GM08714 (cell line): Measurements from ENCODE around the gene BTNL8.
A peak's percentile ranks its signal among the peaks of the same experiment; 100 is the strongest.

Experiments
- H3K4me3 ChIP-seq: fragments of 200-500 bp; sonication (Bioruptor generic); 2 replicates; pipeline ENCODE4 v1.5.1; 2014; ENCODE audit warnings: mild to moderate bottlenecking, low read length, inconsistent platforms
- ZNF274 ChIP-seq: IDR thresholded peaks from 2 replicates; pipeline ENCODE4 v1.6.1; 2012; ENCODE audit warnings: mild to moderate bottlenecking, low read depth, low read length

Gene BTNL8, protein sequence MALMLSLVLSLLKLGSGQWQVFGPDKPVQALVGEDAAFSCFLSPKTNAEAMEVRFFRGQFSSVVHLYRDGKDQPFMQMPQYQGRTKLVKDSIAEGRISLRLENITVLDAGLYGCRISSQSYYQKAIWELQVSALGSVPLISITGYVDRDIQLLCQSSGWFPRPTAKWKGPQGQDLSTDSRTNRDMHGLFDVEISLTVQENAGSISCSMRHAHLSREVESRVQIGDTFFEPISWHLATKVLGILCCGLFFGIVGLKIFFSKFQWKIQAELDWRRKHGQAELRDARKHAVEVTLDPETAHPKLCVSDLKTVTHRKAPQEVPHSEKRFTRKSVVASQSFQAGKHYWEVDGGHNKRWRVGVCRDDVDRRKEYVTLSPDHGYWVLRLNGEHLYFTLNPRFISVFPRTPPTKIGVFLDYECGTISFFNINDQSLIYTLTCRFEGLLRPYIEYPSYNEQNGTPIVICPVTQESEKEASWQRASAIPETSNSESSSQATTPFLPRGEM

DNA sequence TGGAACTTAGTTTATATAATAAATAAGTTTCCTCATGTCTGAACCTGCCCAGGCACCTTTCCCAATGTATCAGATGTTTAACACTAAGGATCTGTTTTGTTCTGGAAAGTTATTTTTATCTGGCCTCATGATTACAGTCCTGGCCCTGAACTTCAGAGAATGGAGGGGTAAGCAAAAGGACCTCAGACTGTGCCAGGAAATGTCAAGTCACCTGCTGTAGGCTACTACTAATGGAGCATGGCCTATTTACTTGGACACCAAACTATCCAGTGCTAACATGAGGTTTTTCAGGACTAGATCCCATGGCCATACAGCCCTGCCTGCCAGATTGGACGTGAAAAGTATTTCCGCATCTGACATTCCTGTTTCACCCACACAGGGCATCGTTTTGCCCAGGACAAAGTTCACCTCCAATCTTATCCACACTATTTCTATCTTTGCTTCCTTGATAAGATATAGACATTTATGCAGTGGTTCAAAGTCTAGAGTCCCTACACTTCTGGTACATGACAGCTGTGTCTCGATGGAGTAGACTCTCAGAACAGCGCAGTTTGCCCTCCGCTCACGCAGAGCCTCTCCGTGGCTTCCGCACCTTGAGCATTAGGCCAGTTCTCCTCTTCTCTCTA, at the start of gene BTNL8:
Gene BTNL8 (plus strand): TSS at position 539 of the 626 bp plus-strand sequence. CDS start 152 bp downstream, outside the sequence.
- no peak within 1 kb of the TSS for H3K4me3 ChIP-seq
- no peak for TF ChIP-seq ZNF274

DNA sequence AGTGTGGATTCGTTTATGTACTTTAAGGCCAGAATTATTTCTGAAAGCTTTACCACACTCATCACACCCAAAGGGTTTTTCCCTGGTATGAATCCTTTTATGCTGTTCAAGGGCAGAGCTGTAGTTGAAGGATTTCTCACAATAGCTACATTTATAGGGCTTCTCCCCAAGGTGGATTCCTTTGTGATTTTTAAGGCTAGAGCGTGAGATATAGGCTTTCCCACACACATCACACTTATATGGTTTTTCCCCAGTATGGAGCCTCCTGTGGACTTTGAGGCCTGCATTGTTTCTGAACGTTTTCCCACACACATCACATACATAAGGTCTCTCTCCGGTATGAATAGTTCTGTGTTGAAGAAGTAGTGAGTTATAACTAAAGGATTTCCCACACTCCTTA, 49.1 kb upstream of the BTNL8 start:
- no peak for TF ChIP-seq ZNF274
- H3K4me3 ChIP-seq: no peak overlapping the region

DNA sequence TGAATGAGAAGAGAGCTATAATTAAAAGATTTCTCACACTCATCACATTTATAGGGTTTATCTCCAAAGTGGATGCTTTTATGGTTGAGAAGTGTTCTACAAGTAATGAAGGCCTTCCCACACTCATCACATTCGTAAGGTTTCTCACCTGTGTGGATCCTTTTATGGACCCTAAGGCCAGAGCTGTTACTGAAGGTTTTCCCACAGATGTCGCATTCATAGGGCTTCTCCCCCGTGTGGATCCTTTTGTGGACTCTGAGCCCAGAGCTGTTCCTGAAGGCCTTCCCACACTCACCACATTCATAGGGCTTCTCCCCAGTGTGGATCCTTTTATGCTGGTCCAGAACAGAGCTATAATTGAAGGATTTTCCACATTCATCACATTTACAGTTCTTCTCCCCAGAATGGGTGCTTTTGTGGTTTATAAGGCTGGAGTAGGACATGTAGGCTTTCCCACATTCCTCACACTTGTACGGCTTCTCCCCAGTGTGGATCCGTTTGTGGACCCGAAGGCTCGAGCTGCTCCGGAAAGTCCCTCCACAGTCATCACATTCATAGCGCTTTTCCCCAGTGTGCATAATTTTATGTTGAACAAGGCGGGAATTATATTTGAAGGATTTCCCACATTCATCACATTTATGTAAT, 48.4 kb upstream of the BTNL8 start:
- H3K4me3 ChIP-seq: no peak overlapping the region
- no peak for TF ChIP-seq ZNF274

DNA sequence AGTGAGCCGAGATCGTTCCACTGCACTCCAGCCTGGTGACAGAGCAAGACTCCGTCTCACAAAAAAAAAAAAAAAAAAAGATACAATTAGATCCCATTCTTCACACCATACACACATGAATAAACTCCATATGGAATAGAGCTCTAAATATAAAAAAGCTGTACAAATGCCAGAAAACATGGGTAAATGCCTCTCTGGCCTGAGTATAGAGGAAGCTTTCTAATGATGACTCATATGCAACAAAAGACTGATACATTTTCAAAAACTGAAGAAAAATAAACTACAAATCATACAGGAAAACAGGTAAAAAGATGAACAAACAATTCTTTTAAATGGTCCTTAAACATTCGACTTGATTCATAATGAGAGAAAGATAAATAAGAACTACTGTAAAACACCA, 46.5 kb upstream of the BTNL8 start:
- H3K4me3 ChIP-seq: no peak overlapping the region

DNA sequence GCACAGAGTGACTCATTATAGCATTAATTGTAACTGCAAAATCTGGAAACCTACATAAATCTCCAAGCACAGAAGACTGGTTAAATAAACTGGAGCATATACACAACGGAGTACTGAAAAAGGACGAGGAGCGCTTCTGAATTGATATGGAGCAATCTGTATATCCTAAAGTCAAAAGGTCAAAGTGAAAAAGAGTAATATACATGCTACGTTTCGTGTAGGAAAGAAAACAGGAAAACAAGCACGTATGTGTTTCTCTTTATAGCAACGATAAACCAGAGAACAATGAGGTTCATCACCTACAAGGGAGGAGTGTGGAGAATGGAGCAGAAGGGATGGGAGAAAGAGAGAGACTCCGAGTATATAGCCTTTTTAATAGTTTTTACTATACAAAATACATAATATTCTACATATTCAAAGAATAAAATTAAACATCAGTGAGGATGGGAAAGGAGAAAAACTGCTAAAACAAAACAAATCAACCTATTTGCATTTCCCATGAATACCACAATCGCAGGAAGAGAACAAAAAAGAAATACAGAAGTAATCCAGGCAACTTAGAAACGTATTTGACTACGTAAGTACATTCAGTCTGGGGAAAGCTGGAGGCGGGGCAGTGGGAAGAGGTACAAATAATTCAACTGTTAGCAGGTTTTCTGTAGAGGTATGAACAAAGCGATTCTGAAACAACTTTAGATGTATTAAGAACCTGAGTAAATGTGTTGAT, 45.7 kb upstream of the BTNL8 start:
- no peak for TF ChIP-seq ZNF274
- no peak overlapping the region for H3K4me3 ChIP-seq

More for the DNA sequence above, 46.5 kb upstream of the BTNL8 start:
- no peak for TF ChIP-seq ZNF274

DNA sequence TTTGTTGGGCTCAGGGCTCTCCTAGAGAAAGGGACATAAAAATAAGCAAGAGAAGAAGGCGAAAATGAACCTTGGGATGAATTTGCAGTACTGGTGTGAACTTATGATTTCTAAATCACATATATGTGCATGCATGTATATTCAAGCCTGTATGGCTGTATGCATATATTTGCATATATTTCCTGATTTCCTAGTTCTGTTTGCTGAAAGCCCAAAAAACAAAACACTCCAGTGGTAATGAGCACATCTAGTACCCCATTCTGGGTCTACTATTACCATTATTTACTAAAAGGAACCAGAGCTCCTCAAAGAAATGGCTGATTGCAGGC, 45.1 kb upstream of the BTNL8 start:
- TF ChIP-seq ZNF274: no peak

DNA sequence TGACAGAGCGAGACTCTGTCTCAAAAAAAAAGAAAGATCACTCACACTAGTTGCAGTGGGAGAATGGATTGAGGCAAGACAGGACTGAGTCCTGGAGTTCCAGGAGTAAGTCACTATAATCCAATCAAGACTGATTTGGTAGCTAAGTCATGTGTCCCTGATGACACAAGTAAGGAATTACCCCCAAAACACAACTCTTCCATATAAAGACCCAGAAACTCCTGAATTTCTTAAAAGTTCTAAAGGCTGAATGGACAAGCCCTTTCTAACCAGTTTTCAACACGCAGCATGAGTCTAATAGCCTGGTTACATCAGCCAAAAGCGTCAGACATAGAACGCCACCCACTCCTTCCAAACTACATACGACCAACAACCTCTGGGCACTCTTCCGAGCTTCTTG, 40.4 kb upstream of the BTNL8 start:
- TF ChIP-seq ZNF274: no peak
- H3K4me3 ChIP-seq: no peak overlapping the region

More for the DNA sequence above, 45.1 kb upstream of the BTNL8 start:
- no peak overlapping the region for H3K4me3 ChIP-seq

DNA sequence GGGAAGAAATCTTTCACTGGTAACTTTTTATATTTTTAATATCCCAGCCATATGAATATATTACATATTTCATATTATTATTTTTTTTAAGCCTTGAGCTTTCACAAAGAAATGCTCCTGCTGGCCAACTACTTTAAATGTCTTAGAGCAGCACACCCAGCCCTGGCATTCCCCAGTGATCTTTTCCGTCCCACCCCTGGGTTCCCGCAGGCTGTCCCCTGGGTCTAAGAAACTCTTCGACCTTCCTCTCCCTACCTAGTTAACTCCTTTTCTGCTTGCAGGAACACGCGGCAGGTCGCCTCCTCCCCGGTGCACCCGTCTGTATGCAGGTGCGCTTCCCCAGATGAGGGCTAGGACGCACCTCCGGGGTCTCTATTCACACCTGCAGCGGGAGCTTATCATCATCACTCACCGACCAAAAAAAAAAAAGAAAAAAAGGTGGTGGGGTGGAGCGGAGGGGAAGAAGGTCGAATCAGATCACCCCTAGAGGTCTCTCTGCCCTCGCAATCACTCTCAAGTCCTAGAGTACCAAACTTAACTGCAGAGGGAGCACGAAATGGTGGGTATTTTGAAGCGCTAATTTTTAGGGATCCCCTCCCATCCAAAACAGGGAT, 38.6 kb upstream of the BTNL8 start:
- no peak for TF ChIP-seq ZNF274
- peak overlapping the region; percentile 91 for H3K4me3 ChIP-seq

DNA sequence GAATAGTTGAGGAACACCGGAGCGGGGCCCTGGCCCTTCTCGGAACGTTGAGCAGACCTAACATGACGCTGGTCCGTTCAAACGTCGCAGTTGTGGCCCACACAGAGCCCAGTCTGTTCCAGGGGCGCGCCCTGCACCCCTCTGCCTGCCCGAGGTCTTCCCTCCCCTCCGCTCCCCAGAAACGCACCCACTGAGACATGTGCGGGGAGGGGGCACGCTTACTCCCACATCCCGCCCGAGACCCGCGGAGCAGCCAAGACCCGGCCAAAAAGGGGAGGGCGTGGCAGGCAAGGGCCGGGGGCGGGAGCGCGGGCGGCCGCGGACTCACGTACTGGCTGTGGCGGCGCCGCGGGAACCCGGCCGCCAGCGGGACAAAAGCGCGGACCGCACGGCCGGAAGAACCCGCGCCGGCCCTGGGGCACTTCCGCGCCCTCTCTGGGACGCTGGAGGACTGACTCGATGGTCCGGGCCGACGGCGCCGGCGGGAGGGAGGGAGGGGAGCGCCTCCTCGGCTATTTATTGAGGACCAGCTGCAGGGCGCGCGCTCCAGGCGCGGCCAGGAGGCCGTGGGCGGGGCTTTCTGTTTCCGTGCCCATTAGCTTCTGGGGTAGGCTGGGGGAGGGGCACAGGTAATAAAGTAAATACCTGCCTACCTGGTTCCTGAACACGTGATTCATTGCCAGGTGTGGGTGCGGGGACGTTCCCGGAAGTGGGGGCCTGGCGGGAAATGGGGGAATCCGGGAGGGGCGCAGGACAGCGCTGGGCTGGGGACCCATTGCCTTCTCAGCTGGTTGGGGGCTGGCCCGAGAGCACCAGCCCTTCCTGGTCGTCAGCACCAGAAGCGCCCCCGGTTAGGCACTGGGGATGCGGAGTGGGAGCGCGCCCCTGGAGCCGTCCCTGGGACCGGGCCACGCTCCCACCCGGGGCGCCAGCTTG, 37.8 kb upstream of the BTNL8 start, which contains the start of gene ZFP62:
Gene ZFP62 (minus strand): TSS at position 390 of the 936 bp plus-strand sequence. CDS start 57 bp downstream, at position 333.
- TF ChIP-seq ZNF274: no peak
- H3K4me3 ChIP-seq: peak within 1 kb of the TSS; percentile 91

DNA sequence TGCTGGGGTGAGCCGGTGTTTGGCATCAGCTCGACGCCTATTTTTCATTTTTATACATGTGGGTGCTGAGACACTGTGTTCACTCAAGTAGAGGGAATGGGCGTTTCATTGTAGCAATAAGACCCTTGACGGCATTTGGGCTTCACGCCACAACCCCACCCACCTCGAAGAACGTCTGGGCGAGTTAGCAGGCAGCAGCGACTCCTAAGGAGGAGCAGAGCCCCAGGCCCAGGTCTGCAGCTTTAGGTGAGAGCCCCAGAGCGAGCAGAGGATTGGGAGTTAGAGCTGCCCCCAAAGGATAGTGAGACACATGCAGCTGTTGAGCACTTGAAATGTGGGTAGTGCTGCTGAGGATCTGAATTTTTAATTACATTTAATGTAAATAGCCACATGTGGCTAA, 36.3 kb upstream of the BTNL8 start:
- no peak overlapping the region for H3K4me3 ChIP-seq
- TF ChIP-seq ZNF274: no peak

DNA sequence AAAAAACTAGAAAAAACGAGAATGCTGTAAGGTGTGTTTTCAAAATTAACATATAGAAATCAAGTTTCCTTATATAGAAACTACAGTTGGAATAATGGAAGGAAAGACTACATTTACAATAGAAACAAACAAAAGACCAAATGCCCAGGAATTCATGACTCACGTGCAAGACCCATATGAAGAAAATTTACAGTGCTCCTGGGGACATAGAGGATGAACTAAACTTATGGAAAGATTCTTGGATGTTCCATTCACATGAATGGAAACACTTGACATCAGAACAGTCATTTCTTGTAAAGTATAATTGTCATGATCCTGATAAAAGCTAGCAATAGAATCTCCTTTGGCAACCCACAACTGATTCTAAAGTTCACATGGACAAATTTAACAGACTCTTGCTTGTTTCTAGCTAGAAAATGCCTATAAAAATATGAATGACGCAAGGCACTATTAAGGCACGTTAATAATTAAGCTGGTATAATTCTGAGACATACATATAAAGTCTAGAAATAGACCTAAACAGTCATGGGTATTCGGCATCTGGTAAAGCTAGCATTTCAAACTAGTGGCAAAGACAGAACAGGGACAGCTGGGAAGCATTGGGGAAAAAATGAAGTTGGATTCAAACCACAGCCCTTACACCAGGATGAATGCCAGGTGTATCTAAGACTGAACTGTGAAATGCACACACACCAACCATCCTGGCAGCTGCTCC, 32.8 kb upstream of the BTNL8 start:
- H3K4me3 ChIP-seq: no peak overlapping the region
- no peak for TF ChIP-seq ZNF274

DNA sequence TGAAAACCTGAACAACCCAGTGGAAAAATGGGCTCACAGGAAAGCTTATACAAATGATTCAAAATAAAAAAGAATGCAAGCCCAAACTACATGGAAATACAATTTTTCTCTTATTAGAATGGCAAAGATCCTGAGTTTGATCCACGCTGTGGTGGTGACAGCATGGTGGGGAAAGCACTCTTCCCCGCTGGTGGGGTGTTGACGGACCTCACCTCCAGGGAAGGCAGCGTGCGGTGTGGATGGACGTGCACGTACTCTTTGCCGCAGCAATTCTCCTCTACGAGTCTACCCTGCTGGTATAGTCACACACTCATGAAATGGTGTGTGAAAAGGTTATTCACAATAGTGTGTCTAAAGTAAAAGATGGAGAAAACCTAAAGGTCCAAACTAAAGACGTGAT, 32.0 kb upstream of the BTNL8 start:
- no peak for TF ChIP-seq ZNF274
- H3K4me3 ChIP-seq: no peak overlapping the region
